PC-3 (cell line): ENCODE data around the gene TINCR.

ENCODE experiments used
- CTCF ChIP-seq: fragments of 300-600 bp; sonication (generic); conservative IDR thresholded peaks from 2 replicates; pipeline ENCODE4 v1.5.1; 2017; ENCODE audit warnings: antibody characterized with exemption, low read depth, mild to moderate bottlenecking, low read length
- EZH2 ChIP-seq: fragments of 300-600 bp; sonication (generic); IDR thresholded peaks from one replicate; pipeline ENCODE4 v1.6.1; 2017; ENCODE audit warnings: antibody characterized with exemption, mild to moderate bottlenecking, low read length; ENCODE audit not compliant: unreplicated experiment

- TF ChIP-seq CTCF (no peak), EZH2 (no peak)
Observed at GRCh38 chr19:5617080-5617479, 49.3 kb upstream of the TINCR start.
